HG03460 (cell line): ENCODE measurements around the gene OR8B12.

Experiments used
- ATAC-seq: cut with Tn5 transposase; IDR thresholded peaks from one replicate; pipeline ENCODE4 v1.9.1; 2021; ENCODE audit not compliant: unreplicated experiment

Gene OR8B12

GRCh38 chr11:124543554-124543953 is at the start of gene OR8B12:
Gene OR8B12, minus strand, starts transcription at chr11:124543654. Its CDS starts 0 bp downstream, at chr11:124543654.
- ATAC-seq: no peak

DNA sequence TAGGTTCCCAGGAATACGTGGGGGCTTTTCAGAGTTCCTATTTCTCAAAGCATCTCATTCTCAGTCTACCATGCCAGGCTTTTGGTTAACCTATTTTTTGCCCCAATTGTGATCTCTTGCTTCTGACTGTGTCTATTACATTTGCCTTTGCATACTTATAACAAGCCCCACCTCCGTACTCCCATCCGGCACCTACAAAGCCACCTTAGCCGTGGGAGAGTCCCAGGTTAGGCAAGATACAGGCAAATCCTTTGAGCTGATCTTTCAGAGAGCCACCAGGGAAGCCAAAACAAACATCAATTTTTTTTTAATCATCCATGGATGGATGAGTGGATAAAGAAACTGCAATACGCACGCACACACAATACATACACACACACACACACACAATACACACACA is 49.2 kb upstream of the OR8B12 start:
- ATAC-seq: no peak

DNA sequence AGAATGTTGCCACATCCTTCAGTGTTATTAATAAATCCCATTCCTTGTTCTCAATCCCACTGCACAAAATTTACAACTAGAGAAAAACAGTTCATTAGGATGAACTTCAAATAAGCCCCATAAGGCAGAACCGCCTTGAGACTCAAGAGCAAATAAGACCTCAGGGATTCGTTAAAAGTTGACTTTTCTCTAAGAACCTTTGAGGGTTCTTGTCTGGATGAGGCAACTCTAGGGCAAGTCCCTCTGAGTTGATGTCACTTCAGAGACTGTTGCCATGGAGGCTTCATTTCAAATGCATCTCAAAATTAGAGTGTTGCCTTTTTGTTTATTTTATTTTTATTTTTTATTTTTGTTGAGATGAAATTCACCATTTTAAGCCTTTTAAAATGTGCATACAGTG is 48.0 kb upstream of the OR8B12 start:
- ATAC-seq: no peak

GRCh38 chr11:124586238-124586860 is 42.9 kb upstream of the OR8B12 start:
- no peak for ATAC-seq

DNA sequence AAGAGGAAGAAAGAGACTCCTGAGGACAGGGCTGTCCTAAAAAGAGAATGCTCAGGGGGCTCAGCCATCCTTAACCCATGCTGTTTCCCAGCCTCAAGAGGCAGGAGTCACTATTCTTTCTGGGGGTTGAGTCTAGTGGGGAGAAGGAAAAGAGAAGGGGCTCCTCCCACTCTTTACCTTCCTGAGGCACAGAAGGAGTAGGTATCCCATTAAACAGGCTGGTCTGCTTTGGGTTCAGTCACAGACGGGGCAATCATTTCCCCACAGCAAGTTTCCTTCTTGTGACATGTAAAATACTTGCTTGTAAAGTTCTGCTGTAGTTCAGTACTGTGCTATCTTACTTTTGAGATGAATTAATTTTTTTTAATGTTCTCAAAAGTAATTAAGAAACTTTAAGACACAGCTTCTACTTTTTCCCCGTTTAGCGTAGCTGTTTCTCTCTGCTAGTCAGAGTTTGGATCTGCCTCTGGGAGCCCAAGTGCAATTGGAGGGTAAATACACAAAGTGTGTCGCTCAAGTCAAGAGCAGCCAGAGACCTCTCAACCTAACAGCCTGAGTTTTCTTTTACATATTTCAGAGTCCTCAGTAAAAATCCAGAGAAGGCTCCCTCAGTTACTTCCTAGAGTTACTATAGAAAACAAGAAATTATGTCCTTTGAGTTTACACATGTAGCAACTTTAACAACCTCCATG is 41.4 kb upstream of the OR8B12 start:
- ATAC-seq: no peak

- no peak for ATAC-seq
Measured at GRCh38 chr11:124583781-124584180, 40.3 kb upstream of the OR8B12 start.

DNA sequence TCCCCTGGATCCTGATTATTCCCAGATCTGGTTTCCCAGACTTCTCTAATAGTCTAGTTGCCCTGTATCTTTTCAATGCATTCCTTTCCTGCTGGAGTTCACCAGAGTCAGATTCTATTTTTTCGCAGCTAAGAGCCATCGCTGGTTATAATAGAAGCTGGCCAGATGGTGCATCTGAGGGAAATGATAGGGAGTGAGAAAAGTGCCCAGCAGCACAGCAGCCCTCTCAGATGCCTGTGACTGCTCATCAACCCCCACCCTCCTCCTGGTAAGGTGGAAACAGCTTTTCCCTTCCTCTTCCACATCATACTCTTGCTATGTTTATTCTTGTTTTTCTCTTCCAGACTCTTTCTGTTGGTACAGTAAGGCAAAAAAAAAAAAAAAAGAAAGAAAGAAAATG is 39.1 kb upstream of the OR8B12 start:
- no peak for ATAC-seq

DNA sequence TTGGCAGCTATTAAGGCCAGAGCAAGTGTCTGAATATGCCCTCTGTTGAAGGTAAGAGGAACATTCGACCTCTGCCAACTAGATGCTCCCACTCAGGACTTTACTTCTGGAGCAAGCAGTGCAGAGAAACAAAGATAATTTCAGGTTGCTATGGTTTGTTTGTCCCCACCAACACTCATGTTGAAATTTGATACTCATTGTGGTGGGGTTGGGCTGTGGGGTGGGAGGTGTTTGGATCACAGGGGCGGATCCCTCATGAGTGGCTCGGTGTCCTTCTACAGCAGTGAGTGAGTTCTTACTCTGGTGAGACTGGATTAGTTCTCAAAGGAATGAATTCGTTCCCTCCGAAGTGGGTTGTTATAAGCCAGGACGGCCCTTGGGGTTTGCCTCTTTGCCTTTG is 38.4 kb upstream of the OR8B12 start:
- ATAC-seq: no peak

DNA sequence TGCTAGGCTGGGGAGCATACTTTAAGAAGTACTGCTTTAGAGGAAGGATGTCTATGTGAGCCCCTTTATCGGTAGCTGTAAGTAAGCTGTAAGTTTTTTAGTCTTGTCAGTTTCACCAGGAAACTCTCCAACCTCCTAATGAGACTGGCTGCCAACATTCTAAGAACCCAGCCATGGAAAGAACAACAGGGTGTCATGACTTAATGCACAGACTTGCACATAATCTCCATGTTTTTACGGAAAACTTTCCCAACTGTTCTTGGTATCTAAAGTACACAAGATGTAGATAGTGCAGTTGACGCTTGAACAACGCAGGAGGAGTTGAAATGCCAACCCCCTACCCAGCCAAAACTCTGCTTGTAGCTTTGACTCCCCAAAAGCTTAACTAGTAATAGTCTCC is 35.3 kb upstream of the OR8B12 start:
- no peak for ATAC-seq

- no peak for ATAC-seq
Measured at GRCh38 chr11:124577716-124578427, 34.4 kb upstream of the OR8B12 start.

- no peak for ATAC-seq
Measured at GRCh38 chr11:124570160-124570559, 26.7 kb upstream of the OR8B12 start.

DNA sequence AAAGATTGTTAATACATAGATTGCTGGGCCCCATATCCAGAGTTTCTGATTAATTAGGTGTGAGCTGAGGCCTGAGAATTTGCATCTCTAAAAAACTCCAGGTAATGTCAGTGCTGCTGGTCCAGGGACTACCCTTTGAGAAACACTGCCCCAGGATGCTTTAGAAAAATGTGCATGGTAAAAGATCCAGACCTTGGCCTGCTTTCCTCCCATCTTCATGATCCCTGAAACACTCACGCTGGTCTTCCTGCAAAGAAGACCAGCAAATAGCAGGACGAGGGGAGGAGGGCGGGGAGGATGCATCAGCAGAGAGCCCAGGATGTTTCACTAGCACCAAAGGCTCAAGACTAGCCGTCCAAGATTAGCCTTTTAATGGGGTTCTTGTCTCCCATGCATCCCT is 26.2 kb upstream of the OR8B12 start, which contains the start of gene OR8A1:
Gene OR8A1 (plus strand): TSS at position 301 of the 400 bp plus-strand sequence. CDS start 123 bp downstream, outside the sequence.
- ATAC-seq: no peak

DNA sequence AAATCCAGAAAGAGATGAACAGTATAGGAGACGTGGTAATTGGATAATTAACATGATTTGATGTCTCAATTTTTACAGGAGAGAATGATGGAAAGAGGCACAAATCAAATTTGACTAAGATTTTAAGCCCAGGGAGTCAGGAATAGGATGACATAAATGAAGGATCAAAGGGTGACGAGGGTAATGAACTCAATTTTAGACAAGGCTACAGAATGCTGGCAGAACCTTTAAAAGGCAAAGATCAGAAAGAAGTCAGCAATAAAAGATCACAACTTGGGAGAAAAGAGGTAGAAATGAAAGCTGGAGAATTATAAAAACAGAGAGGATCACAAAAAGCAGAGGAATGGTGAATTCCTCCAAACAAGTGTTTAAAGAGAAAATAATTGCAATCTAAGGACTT is 13.4 kb upstream of the OR8B12 start:
- ATAC-seq: no peak

DNA sequence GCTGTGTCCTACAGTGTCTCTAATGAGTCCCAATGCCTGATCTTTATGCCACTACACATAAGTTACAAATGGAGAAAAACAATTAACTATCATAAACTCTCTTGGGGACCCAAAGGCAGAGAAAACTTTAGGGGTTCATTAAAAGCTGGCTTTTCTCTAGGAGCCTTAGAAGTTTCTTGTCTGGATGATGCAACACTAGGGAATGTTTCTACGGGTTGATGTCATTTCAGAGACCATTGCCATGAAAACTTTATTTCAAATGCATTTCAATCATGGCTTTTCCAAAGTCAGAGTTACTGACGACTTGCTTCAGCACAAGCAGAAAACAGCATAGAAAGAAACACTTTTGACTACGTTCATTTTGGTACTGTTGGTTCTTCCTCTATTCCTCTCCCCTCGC is 8.5 kb upstream of the OR8B12 start:
- no peak for ATAC-seq

DNA sequence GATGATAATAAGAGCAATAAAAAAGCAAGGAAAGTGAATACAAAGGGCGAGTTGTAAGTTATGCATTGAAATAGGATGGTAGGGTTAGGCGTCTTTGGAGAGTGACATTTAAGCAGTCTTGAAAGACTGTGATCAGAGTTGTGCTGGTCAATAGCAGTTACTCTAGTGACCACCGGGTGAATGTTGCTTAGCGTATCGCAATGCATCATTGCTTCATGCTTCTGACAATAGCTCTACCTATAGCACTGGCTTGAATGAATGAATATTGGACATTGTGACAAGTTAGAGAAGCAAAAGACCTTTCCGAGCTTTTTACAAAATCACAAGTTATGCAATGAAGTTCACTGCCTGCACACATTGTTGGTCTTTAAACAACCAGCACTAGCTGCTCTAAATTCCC is 7.7 kb upstream of the OR8B12 start:
- no peak for ATAC-seq

DNA sequence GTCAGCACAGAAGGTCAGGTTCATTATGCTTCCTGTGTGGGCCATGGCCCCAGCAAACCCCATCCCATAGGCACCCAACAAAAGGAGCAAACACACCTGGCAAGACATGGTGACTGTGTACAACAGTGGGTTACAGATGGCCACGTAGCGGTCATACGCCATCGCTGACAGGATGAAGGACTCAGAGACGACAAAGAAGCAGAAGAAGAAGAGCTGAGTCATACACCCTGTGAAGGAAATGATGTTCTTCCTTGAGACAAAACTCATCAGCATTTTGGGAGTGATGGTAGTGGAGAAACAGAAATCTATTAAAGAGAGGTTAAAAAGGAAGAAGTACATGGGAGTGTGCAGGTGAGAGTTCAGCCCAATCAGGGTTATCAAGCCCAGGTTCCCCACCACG is 309 bp downstream of the OR8B12 start:
- ATAC-seq: no peak

DNA sequence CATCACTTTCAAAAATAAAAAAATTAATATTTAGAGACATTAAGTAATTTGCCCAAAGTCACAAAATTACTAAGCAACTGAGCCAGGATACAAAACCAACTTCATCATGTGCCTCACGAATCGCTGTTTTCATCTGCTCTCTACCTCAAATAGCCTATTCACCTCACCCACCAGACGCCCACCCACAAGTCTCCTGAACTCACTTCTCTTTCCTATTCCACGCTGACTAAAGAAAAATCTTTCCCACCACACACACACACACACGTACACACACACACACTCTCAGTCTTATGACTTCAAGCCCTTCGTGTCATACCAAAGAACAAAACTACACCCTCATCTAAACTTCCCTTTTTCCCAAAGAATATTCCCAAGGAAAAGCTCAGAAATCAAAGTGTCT is 2.2 kb downstream of the OR8B12 start:
- ATAC-seq: no peak

GRCh38 chr11:124538019-124538418 is 5.4 kb downstream of the OR8B12 start:
- ATAC-seq: no peak

- ATAC-seq: no peak
Measured at GRCh38 chr11:124536520-124536919, 6.9 kb downstream of the OR8B12 start.

- ATAC-seq: no peak
Measured at GRCh38 chr11:124535552-124536232, 7.8 kb downstream of the OR8B12 start.

DNA sequence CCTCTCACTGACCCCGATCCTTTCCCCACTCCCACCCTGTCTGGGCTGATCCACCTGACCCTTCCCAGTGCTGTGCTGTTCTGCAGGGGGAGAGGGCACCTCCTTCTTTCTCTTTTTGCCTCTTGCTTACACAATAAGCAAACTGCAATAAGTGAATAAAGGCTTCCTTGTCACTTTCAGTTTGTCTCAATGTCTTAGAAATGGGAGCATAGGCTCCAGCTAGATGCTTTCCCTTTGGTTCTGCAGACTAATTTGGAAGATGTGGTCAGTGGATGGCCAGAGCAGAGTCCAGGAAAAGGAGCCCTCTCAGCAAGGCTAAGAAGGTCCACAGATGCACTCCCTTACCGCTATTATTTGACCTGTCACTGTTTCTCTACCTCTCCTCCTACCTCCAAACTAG is 9.4 kb downstream of the OR8B12 start:
- no peak for ATAC-seq

DNA sequence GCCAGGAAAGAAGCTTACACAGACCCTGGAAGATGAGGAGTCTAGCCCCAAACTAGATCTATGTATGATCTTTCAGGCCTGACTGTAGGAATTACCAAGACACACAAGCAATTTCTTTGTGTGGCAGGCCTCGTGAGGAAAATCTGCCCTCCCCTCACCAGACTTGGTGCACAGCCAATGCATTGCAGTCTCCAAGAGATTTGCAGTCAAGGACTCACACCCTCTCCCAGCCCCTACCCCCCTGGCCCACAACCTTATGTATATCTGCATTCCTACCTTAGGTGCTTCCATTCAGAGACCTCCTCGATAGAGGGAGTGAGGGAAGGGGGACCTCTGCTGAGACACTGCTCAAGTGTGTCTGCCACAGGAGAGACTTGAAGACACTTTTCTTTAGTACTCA is 9.8 kb downstream of the OR8B12 start:
- no peak for ATAC-seq
